ENCODE data around the gene KLHL34.

Gene KLHL34

DNA sequence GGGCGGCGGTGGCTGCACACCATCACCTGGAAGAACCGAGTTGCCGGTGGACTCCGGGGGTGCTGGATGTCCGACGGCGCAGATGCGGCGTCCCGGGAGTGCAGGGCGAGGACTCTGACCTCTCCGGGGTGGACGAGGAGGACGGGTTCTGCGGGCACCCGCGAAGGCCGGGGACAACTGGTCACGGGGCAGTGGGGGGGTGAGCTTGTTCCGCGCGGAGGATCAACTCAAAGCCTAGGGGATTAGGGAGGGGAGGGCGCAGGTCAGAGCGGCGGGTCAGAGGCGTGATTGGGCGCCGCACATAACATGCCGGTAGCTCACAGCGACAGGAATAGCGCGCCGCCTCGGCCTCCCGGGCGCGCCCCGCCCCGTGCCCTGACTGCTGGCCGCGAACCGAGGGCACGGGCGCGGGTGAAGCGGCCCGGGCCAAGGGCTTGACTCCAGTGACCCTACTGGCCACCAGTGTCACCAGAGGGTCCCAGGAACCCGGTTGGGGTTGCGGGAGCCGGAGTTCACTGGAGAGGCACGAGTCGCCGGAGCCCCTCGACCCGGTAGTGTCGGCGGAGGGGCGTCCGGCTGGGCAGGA is at the start of gene KLHL34:
KLHL34 (minus strand) TSS at position 179 of the 586 bp plus-strand sequence. CDS start 542 bp downstream, outside the sequence.
- Histone ChIP-seq H3K27me3 (ENCODE audit: control insufficient read depth, insufficient read depth, low read length) (no peaks in the 10 kb centered on the region), H3K4me3 (ENCODE audit: low read depth, low read length) (peak within 1 kb of the TSS; percentile 62), H3K27ac (ENCODE audit: low read depth, low read length) (no peak within 1 kb of the TSS)

GRCh38 chrX:21705225-21705624 is 47.1 kb upstream of the KLHL34 start:
- H3K27me3 ChIP-seq (ENCODE audit: control insufficient read depth, insufficient read depth, low read length) = no peaks in the 10 kb centered on the region
- H3K9me3 ChIP-seq (ENCODE audit: control insufficient read depth, insufficient read depth, low read length) = no peaks in the 10 kb centered on the region
- H3K36me3 ChIP-seq (ENCODE audit: control insufficient read depth, insufficient read depth, low read length) = no peaks in the 10 kb centered on the region
- no peak overlapping the region for H3K4me3 ChIP-seq (ENCODE audit: low read depth, low read length)
- H3K9ac ChIP-seq (ENCODE audit: low read depth, low read length) = no peak overlapping the region
- no peak overlapping the region for H3K27ac ChIP-seq (ENCODE audit: low read depth, low read length)
- H3K4me1 ChIP-seq (ENCODE audit: control insufficient read depth, insufficient read depth, low read length) = peaks cover 10% of the 10 kb centered on the region

More for the DNA sequence above, at the start of gene KLHL34:
- Histone ChIP-seq H3K9ac (ENCODE audit: low read depth, low read length) (peak within 1 kb of the TSS; percentile 25; the same call in 1 of the 2 replicates), H3K4me1 (ENCODE audit: control insufficient read depth, insufficient read depth, low read length) (no peaks in the 10 kb centered on the region), H3K9me3 (ENCODE audit: control insufficient read depth, insufficient read depth, low read length) (no peaks in the 10 kb centered on the region), H3K36me3 (ENCODE audit: control insufficient read depth, insufficient read depth, low read length) (no peaks in the 10 kb centered on the region)

DNA sequence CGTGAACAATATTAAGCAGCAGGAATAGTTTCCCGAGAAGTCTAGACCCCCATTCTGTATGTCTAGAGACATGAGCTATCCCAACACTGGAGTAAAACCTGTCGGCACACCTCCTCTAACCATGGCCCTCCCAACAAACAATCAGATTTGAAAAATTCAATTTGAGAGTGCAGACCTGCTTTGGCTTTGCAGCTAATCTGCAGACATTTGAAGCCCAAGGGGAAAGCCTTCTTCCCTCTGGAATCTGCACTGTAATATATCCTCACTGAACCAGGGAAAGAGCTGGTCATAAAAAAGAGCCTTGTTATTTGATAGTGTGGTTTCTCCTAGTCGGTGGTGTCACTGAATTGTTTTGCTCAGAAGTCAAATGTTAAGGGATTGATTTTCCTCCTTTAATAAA is 44.6 kb upstream of the KLHL34 start:
- no peak overlapping the region for H3K4me3 ChIP-seq (ENCODE audit: low read depth, low read length)
- H3K9ac ChIP-seq (ENCODE audit: low read depth, low read length) = no peak overlapping the region
- no peaks in the 10 kb centered on the region for H3K27me3 ChIP-seq (ENCODE audit: control insufficient read depth, insufficient read depth, low read length)
- peaks cover 10% of the 10 kb centered on the region for H3K4me1 ChIP-seq (ENCODE audit: control insufficient read depth, insufficient read depth, low read length)
- H3K36me3 ChIP-seq (ENCODE audit: control insufficient read depth, insufficient read depth, low read length) = no peaks in the 10 kb centered on the region
- H3K9me3 ChIP-seq (ENCODE audit: control insufficient read depth, insufficient read depth, low read length) = no peaks in the 10 kb centered on the region
- no peak overlapping the region for H3K27ac ChIP-seq (ENCODE audit: low read depth, low read length)

DNA sequence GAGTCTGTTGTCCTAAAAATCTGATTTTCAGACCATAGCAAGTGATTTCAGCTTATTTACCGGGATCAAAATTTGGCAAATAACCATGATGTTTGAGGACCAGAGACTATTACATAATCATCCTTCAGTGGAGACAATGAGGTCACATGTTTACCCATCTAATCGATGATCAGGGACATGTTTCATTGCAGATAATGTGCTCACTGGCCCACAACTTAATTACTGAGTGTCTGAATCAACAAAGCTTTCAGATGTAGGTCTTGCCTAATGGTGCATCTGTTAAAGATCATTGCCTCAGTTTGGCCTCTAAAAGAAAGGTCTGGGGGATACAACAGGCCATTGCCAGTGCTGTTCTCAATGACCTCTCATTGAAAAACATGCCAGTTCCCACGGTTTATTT is 42.8 kb upstream of the KLHL34 start:
- Histone ChIP-seq H3K4me1 (ENCODE audit: control insufficient read depth, insufficient read depth, low read length) (peaks cover 10% of the 10 kb centered on the region), H3K36me3 (ENCODE audit: control insufficient read depth, insufficient read depth, low read length) (no peaks in the 10 kb centered on the region), H3K9ac (ENCODE audit: low read depth, low read length) (no peak overlapping the region), H3K4me3 (ENCODE audit: low read depth, low read length) (no peak overlapping the region), H3K27me3 (ENCODE audit: control insufficient read depth, insufficient read depth, low read length) (no peaks in the 10 kb centered on the region), H3K27ac (ENCODE audit: low read depth, low read length) (no peak overlapping the region), H3K9me3 (ENCODE audit: control insufficient read depth, insufficient read depth, low read length) (no peaks in the 10 kb centered on the region)

- Histone ChIP-seq H3K4me1 (ENCODE audit: control insufficient read depth, insufficient read depth, low read length) (peaks cover 10% of the 10 kb centered on the region), H3K27me3 (ENCODE audit: control insufficient read depth, insufficient read depth, low read length) (no peaks in the 10 kb centered on the region), H3K4me3 (ENCODE audit: low read depth, low read length) (no peak overlapping the region), H3K9me3 (ENCODE audit: control insufficient read depth, insufficient read depth, low read length) (no peaks in the 10 kb centered on the region), H3K9ac (ENCODE audit: low read depth, low read length) (no peak overlapping the region), H3K27ac (ENCODE audit: low read depth, low read length) (no peak overlapping the region), H3K36me3 (ENCODE audit: control insufficient read depth, insufficient read depth, low read length) (no peaks in the 10 kb centered on the region)
Observed at GRCh38 chrX:21700275-21700674, 42.1 kb upstream of the KLHL34 start.

DNA sequence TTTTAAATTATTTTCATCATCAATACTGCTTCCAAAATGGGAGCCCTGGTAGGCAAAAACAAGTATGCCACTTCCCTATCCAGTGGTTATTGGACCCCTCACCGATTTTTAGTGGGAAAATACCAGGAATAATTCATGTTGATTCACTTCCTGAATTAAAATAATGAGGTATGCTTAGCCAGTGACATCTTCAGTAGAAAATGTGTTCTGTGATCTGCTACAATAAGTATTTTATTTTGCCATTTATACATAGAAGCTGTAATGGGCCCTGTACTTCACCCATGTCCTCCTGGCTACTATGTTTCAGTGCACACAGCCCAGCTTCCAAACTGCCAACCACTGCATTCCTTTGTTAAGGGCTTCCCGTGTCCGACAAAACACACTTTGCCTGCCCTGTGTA is 41.0 kb upstream of the KLHL34 start:
- no peaks in the 10 kb centered on the region for H3K27me3 ChIP-seq (ENCODE audit: control insufficient read depth, insufficient read depth, low read length)
- H3K9me3 ChIP-seq (ENCODE audit: control insufficient read depth, insufficient read depth, low read length) = no peaks in the 10 kb centered on the region
- no peak overlapping the region for H3K4me3 ChIP-seq (ENCODE audit: low read depth, low read length)
- no peak overlapping the region for H3K27ac ChIP-seq (ENCODE audit: low read depth, low read length)
- H3K4me1 ChIP-seq (ENCODE audit: control insufficient read depth, insufficient read depth, low read length) = peaks cover 8% of the 10 kb centered on the region
- H3K36me3 ChIP-seq (ENCODE audit: control insufficient read depth, insufficient read depth, low read length) = no peaks in the 10 kb centered on the region
- no peak overlapping the region for H3K9ac ChIP-seq (ENCODE audit: low read depth, low read length)

DNA sequence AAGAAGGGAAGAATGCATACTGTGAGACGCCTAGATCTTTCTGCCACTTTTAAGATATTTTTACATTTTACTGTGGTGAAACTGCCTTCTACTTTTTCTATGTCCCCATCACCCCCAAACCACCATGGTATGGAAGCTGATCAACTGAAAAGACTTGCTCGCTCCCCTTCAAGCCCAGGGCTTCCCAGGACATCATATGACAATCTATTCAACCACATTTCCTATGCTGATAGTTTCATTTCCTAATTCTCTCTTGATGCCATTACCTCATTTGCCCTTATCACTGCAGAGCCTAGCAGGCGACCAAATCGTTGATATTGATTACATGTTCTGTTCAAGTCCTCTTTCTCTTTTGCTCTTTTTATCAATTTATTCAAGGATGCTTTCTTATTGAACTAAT is 40.1 kb upstream of the KLHL34 start:
- H3K9ac ChIP-seq (ENCODE audit: low read depth, low read length) = no peak overlapping the region
- no peak overlapping the region for H3K4me3 ChIP-seq (ENCODE audit: low read depth, low read length)
- H3K27me3 ChIP-seq (ENCODE audit: control insufficient read depth, insufficient read depth, low read length) = no peaks in the 10 kb centered on the region
- no peaks in the 10 kb centered on the region for H3K36me3 ChIP-seq (ENCODE audit: control insufficient read depth, insufficient read depth, low read length)
- H3K27ac ChIP-seq (ENCODE audit: low read depth, low read length) = no peak overlapping the region
- no peaks in the 10 kb centered on the region for H3K4me1 ChIP-seq (ENCODE audit: control insufficient read depth, insufficient read depth, low read length)
- H3K9me3 ChIP-seq (ENCODE audit: control insufficient read depth, insufficient read depth, low read length) = no peaks in the 10 kb centered on the region

DNA sequence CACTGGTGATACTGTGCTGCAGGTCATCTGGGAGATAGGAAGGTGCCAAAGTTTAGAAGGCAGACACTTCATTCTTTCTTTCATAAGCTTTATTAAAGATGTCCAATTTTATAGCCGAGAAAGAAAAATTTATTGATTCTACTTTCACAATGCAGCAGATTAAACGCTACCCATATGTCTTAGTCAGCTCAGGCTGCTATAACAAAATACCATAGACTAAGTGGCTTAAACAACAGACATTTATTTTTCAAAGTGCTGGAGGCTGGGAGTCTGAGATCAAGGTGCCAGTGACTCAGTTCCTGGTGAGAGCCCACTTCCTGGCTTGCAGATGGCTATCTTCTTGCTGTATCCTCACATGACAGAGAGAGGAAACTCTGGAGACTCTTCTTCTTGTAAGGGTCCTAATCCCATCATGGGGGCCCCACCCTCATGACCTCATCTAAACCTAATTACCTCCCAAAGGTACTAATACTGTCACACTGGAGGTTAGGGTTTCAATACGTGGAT is 33.4 kb upstream of the KLHL34 start:
- no peak overlapping the region for H3K9ac ChIP-seq (ENCODE audit: low read depth, low read length)
- H3K9me3 ChIP-seq (ENCODE audit: control insufficient read depth, insufficient read depth, low read length) = no peaks in the 10 kb centered on the region
- H3K4me1 ChIP-seq (ENCODE audit: control insufficient read depth, insufficient read depth, low read length) = no peaks in the 10 kb centered on the region
- no peaks in the 10 kb centered on the region for H3K36me3 ChIP-seq (ENCODE audit: control insufficient read depth, insufficient read depth, low read length)
- no peak overlapping the region for H3K27ac ChIP-seq (ENCODE audit: low read depth, low read length)
- H3K4me3 ChIP-seq (ENCODE audit: low read depth, low read length) = no peak overlapping the region
- no peaks in the 10 kb centered on the region for H3K27me3 ChIP-seq (ENCODE audit: control insufficient read depth, insufficient read depth, low read length)

DNA sequence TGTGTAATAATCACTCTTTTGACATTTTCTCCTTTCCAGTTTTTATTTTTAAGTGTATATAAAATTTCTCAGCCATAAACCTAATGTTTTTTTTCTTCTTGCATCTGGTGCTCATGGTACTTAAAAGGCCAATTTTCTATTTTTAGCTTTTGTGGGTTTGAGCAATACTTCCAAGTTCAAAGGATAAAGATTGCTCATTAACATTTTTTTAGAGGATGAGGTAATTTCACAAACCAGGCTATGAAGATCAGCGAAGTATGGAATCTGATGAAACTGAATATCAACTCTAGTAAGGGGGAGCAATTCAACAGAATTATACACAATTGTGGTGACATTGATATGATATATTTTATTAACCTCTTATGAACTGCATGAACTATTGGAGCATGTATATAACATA is 25.8 kb upstream of the KLHL34 start:
- Histone ChIP-seq H3K27me3 (ENCODE audit: control insufficient read depth, insufficient read depth, low read length) (no peaks in the 10 kb centered on the region), H3K27ac (ENCODE audit: low read depth, low read length) (no peak overlapping the region), H3K9ac (ENCODE audit: low read depth, low read length) (no peak overlapping the region), H3K4me3 (ENCODE audit: low read depth, low read length) (no peak overlapping the region), H3K36me3 (ENCODE audit: control insufficient read depth, insufficient read depth, low read length) (no peaks in the 10 kb centered on the region), H3K9me3 (ENCODE audit: control insufficient read depth, insufficient read depth, low read length) (no peaks in the 10 kb centered on the region), H3K4me1 (ENCODE audit: control insufficient read depth, insufficient read depth, low read length) (no peaks in the 10 kb centered on the region)

DNA sequence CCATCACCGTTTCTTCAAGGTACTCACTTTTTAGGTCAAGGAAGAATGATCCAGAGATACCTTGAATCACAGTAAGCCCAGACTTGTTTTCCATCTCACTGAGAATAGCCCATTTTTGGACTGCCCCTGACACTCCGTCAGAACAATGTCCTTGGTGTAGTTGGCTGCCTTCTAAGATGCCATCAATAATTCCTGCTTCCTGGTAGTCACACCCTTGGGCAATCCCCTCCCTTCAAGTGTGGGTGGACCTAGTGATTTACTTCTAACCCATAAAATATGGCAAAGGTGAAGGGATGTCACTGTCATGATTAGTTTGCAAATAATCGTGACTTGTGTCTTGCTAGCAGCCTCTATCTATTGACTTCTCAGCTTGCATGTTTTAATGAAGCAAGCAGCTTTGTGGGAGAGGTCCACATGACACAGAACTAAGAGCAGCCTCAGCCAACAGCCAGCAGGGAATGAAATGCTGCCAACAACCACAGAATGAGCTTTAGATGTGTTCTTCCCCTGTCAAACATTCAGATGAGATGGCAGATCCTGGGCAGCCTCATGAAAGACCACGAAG is 20.0 kb upstream of the KLHL34 start:
- H3K4me1 ChIP-seq (ENCODE audit: control insufficient read depth, insufficient read depth, low read length) = peaks cover 13% of the 10 kb centered on the region
- H3K27me3 ChIP-seq (ENCODE audit: control insufficient read depth, insufficient read depth, low read length) = no peaks in the 10 kb centered on the region
- H3K4me3 ChIP-seq (ENCODE audit: low read depth, low read length) = no peak overlapping the region
- no peaks in the 10 kb centered on the region for H3K9me3 ChIP-seq (ENCODE audit: control insufficient read depth, insufficient read depth, low read length)
- H3K27ac ChIP-seq (ENCODE audit: low read depth, low read length) = no peak overlapping the region
- H3K36me3 ChIP-seq (ENCODE audit: control insufficient read depth, insufficient read depth, low read length) = no peaks in the 10 kb centered on the region
- no peak overlapping the region for H3K9ac ChIP-seq (ENCODE audit: low read depth, low read length)

- Histone ChIP-seq H3K36me3 (ENCODE audit: control insufficient read depth, insufficient read depth, low read length) (no peaks in the 10 kb centered on the region), H3K4me1 (ENCODE audit: control insufficient read depth, insufficient read depth, low read length) (peaks cover 13% of the 10 kb centered on the region), H3K27ac (ENCODE audit: low read depth, low read length) (no peak overlapping the region), H3K9ac (ENCODE audit: low read depth, low read length) (no peak overlapping the region), H3K27me3 (ENCODE audit: control insufficient read depth, insufficient read depth, low read length) (no peaks in the 10 kb centered on the region), H3K9me3 (ENCODE audit: control insufficient read depth, insufficient read depth, low read length) (no peaks in the 10 kb centered on the region), H3K4me3 (ENCODE audit: low read depth, low read length) (no peak overlapping the region)
Observed at GRCh38 chrX:21675931-21676330, 17.8 kb upstream of the KLHL34 start.
